IMR-90 (cell line): ENCODE results near the gene COL27A1. TPM values are rescaled to one million over a fixed set of nuclear protein-coding genes. Genes with fewer than 3 reads are reported as not detected.

Experiments used
- ATAC-seq: fragments of 200-7000 bp; cut with Tn5 transposase; 2 replicates; pipeline ENCODE4 v1.9.1; 2020; ENCODE audit warnings: low read depth, mild to moderate bottlenecking, moderate library complexity
- BruUV-seq: library from RNA; stranded (reverse); fragments of 400-500 nt; replicated peaks from 2 replicates; lab custom pipeline; 2021; lab: Mats Ljungman, UMichigan
- CTCF ChIA-PET: fragments of 300-600 bp; formaldehyde crosslinking; extraction: SDS; loops from one replicate; lab custom pipeline; 2021; ENCODE audit warnings: antibody characterized with exemption; lab: Yijun Ruan, JAX
- POLR2A ChIA-PET: fragments of 300-600 bp; sonication (Branson Sonifier 250); formaldehyde crosslinking; loops from one replicate; lab custom pipeline; 2022; ENCODE audit warnings: antibody characterized with exemption; ENCODE audit not compliant: unreplicated experiment; lab: Charles Lee
- DNase-seq: peaks from one replicate; pipeline ENCODE4 v3.0.0; 2013
- H2AFZ ChIP-seq: replicated peaks from 2 replicates; pipeline ENCODE3; 2013; ENCODE audit warnings: low read length, mild to moderate bottlenecking; ENCODE audit not compliant: poor library complexity
- H2AK5ac ChIP-seq: 2 replicates; pipeline ENCODE4 v1.6.1; 2013; ENCODE audit warnings: low read depth, low read length, inconsistent platforms
- H2AK9ac ChIP-seq: replicated peaks from 2 replicates; pipeline ENCODE3; 2013; ENCODE audit warnings: mild to moderate bottlenecking, low read depth, low read length, moderate library complexity; ENCODE audit not compliant: poor library complexity
- H2BK120ac ChIP-seq: 2 replicates; pipeline ENCODE4 v1.6.1; 2013; ENCODE audit warnings: low read depth, low read length, inconsistent platforms
- H2BK15ac ChIP-seq: 3 replicates; pipeline ENCODE4 v1.6.1; 2013; ENCODE audit warnings: low read depth, low read length, inconsistent platforms
- H2BK20ac ChIP-seq: 2 replicates; pipeline ENCODE4 v1.6.1; 2013; ENCODE audit warnings: low read depth, mild to moderate bottlenecking, inconsistent platforms, low read length, moderate library complexity
- H2BK5ac ChIP-seq: 2 replicates; pipeline ENCODE4 v1.6.1; 2013; ENCODE audit warnings: mild to moderate bottlenecking, low read depth, low read length, inconsistent platforms; ENCODE audit not compliant: poor library complexity, severe bottlenecking
- H3K14ac ChIP-seq: replicated peaks from 2 replicates; pipeline ENCODE4 v1.6.1; 2013; ENCODE audit warnings: low read depth, low read length, inconsistent platforms
- H3K18ac ChIP-seq: 2 replicates; pipeline ENCODE4 v1.6.1; 2013; ENCODE audit warnings: low read depth, low read length, control low read depth
- H3K23ac ChIP-seq: 2 replicates; pipeline ENCODE4 v1.6.1; 2013; ENCODE audit warnings: low read depth, low read length, inconsistent platforms
- H3K27ac ChIP-seq: 2 replicates; pipeline ENCODE4 v1.5.1; 2013; ENCODE audit warnings: mild to moderate bottlenecking, control low read depth, low read length; ENCODE audit not compliant: insufficient read depth
- H3K27me3 ChIP-seq: 2 replicates; pipeline ENCODE4 v1.6.1; 2013; ENCODE audit warnings: low read length; ENCODE audit not compliant: control insufficient read depth, insufficient read depth
- H3K36me3 ChIP-seq: 2 replicates; pipeline ENCODE4 v1.6.1; 2013; ENCODE audit warnings: low read length, mixed read lengths; ENCODE audit not compliant: control insufficient read depth, insufficient read depth
- H3K4ac ChIP-seq: 2 replicates; pipeline ENCODE4 v1.6.1; 2013; ENCODE audit warnings: low read depth, low read length, inconsistent platforms
- H3K4me1 ChIP-seq: 2 replicates; pipeline ENCODE4 v1.6.1; 2013; ENCODE audit warnings: low read length, mixed read lengths; ENCODE audit not compliant: control insufficient read depth, insufficient read depth
- H3K4me2 ChIP-seq: 2 replicates; pipeline ENCODE4 v1.6.1; 2013; ENCODE audit warnings: low read depth, mild to moderate bottlenecking, control low read depth, low read length, moderate library complexity
- H3K4me3 ChIP-seq: 2 replicates; pipeline ENCODE4 v1.5.1; 2013; ENCODE audit warnings: low read depth, mild to moderate bottlenecking, control low read depth, low read length, moderate library complexity; ENCODE audit not compliant: insufficient read depth
- H3K56ac ChIP-seq: 2 replicates; pipeline ENCODE4 v1.6.1; 2013; ENCODE audit warnings: low read length, inconsistent platforms; ENCODE audit not compliant: insufficient read depth; ENCODE audit errors: extremely low read depth
- H3K79me1 ChIP-seq, 2 experiments: 2 replicates each; pipeline ENCODE4 v1.6.1; 2013; ENCODE audit warnings: low read length in 2 of 2, inconsistent platforms in 1 of 2, low read depth in 1 of 2
- H3K9ac ChIP-seq: 2 replicates; pipeline ENCODE4 v1.6.1; 2013; ENCODE audit warnings: low read depth, low read length, control low read depth
- H3K9me1 ChIP-seq: 2 replicates; pipeline ENCODE4 v1.6.1; 2013; ENCODE audit warnings: low read length, inconsistent platforms; ENCODE audit not compliant: insufficient read depth
- H3K9me3 ChIP-seq: 2 replicates; pipeline ENCODE4 v1.6.1; 2013; ENCODE audit warnings: low read length; ENCODE audit not compliant: control insufficient read depth, insufficient read depth
- H4K20me1 ChIP-seq: 2 replicates; pipeline ENCODE4 v1.6.1; 2013; ENCODE audit warnings: low read length, inconsistent platforms; ENCODE audit not compliant: insufficient read depth
- H4K5ac ChIP-seq: 2 replicates; pipeline ENCODE4 v1.6.1; 2013; ENCODE audit warnings: mild to moderate bottlenecking, low read depth, low read length, control low read depth
- H4K8ac ChIP-seq, 2 experiments: 2 replicates each; pipeline ENCODE4 v1.6.1; 2013; ENCODE audit warnings: low read depth in 2 of 2, low read length in 2 of 2, control low read depth in 1 of 2, inconsistent platforms in 1 of 2
- H4K91ac ChIP-seq: 2 replicates; pipeline ENCODE4 v1.6.1; 2013; ENCODE audit warnings: low read depth, low read length, inconsistent platforms; ENCODE audit not compliant: insufficient read depth
- BHLHE40 ChIP-seq: fragments of 150-350 bp; IDR thresholded peaks from 2 replicates; pipeline ENCODE4 v1.6.1; 2016; ENCODE audit warnings: mild to moderate bottlenecking, low read depth, low read length
- CEBPB ChIP-seq: IDR thresholded peaks from 2 replicates; pipeline ENCODE4 v1.6.1; 2012; ENCODE audit warnings: low read depth, low read length, improper control_type of control experiment
- CHD1 ChIP-seq: IDR thresholded peaks from 2 replicates; pipeline ENCODE4 v1.6.1; 2012; ENCODE audit warnings: low read depth, low read length, improper control_type of control experiment
- FOS ChIP-seq: fragments of 150-350 bp; IDR thresholded peaks from 2 replicates; pipeline ENCODE4 v1.6.1; 2016; ENCODE audit warnings: low read depth, low read length
- MAFK ChIP-seq: IDR thresholded peaks from 2 replicates; pipeline ENCODE4 v1.6.1; 2012; ENCODE audit warnings: low read depth, low read length, improper control_type of control experiment
- MAZ ChIP-seq: IDR thresholded peaks from 2 replicates; pipeline ENCODE4 v1.6.1; 2012; ENCODE audit warnings: low read depth, mild to moderate bottlenecking, low read length, improper control_type of control experiment, moderate library complexity, borderline replicate concordance
- MXI1 ChIP-seq: IDR thresholded peaks from 2 replicates; pipeline ENCODE4 v1.6.1; 2012; ENCODE audit warnings: low read depth, mild to moderate bottlenecking, low read length, moderate library complexity, borderline replicate concordance
- NFE2L2 ChIP-seq: fragments of 150-350 bp; IDR thresholded peaks from 2 replicates; pipeline ENCODE4 v1.6.1; 2016; ENCODE audit warnings: low read depth, mild to moderate bottlenecking, low read length
- POLR2A ChIP-seq: IDR thresholded peaks from 2 replicates; pipeline ENCODE4 v1.6.1; 2012; ENCODE audit warnings: mild to moderate bottlenecking, low read depth, low read length
- RAD21 ChIP-seq: IDR thresholded peaks from 2 replicates; pipeline ENCODE4 v1.6.1; 2012; ENCODE audit warnings: low read length, improper control_type of control experiment
- RCOR1 ChIP-seq: IDR thresholded peaks from 2 replicates; pipeline ENCODE4 v1.6.1; 2012; ENCODE audit warnings: mild to moderate bottlenecking, low read length, improper control_type of control experiment; ENCODE audit not compliant: insufficient replicate concordance
- RFX5 ChIP-seq: IDR thresholded peaks from 2 replicates; pipeline ENCODE4 v1.8.0; 2012; ENCODE audit warnings: low read depth, mild to moderate bottlenecking, low read length, moderate library complexity
- SMC3 ChIP-seq: fragments of 150-350 bp; IDR thresholded peaks from 2 replicates; pipeline ENCODE4 v1.6.1; 2016; ENCODE audit warnings: low read depth, mild to moderate bottlenecking, antibody characterized with exemption, low read length, moderate library complexity
- WGBS, 2 experiments: methylation state at CpG; one replicate each; pipeline versions ENCODE4 v1.1.5 to v1.1.7; 2013; ENCODE audit warnings: missing lambda C conversion rate in 2 of 2; ENCODE audit not compliant: insufficient read length in 1 of 2; ENCODE audit errors: extremely low coverage in 2 of 2; 5-methylcytosine and 5-hydroxymethylcytosine counted together
- dilution Hi-C: fragments of 300-500 bp; cut with HindIII; formaldehyde crosslinking; loops from one replicate; pipeline ENCODE4 v1.14.3; 2018; ENCODE audit warnings: low sequenced_read_pairs; ENCODE audit not compliant: unreplicated experiment
- in situ Hi-C: fragments of 300-500 bp; cut with MboI; formaldehyde crosslinking; loops from 3 replicates; pipeline ENCODE4 v1.14.3; 2019; ENCODE audit warnings: low sequenced_read_pairs, inconsistent platforms, mixed read lengths
- intact Hi-C: fragments of 100-400 bp; cut with micrococcal nuclease; formaldehyde crosslinking; loops from 2 replicates; pipeline ENCODE4 v1.10.0; 2022
- polyA plus RNA-seq, 3 experiments: library from polyadenylated mRNA; depleted of rRNA; stranded (reverse); fragments of >200 nt; gene quantifications; 2 replicates each; pipeline ENCODE4 v1.2.3, GENCODE V29; 2012; ENCODE audit warnings: low replicate concordance in 1 of 3
- total RNA-seq: library from RNA; depleted of rRNA; stranded (reverse); fragments of >200 nt; gene quantifications from 2 replicates; pipeline ENCODE4 v1.2.3, GENCODE V29; 2012
- TF ChIP-seq, protein P1 (sequence below): conservative IDR thresholded peaks from 2 replicates; pipeline ENCODE4 v1.5.1; 2012; ENCODE audit warnings: mild to moderate bottlenecking, low read depth, low read length, improper control_type of control experiment
- TF ChIP-seq, protein P2 (sequence below): fragments of 150-350 bp; IDR thresholded peaks from 2 replicates; pipeline ENCODE4 v1.6.1; 2016; ENCODE audit warnings: low read depth, mild to moderate bottlenecking, low read length, moderate library complexity, borderline replicate concordance

Gene COL27A1
- total and polyA plus RNA-seq, 2 of the 4 experiments (the other 2 are of a cell fraction): 3.2 to 18.3 TPM

- Histone ChIP-seq H2BK15ac (no peak overlapping the region), H3K79me1 (no peaks in the 10 kb centered on the region), H3K56ac (no peak overlapping the region), H3K27me3 (peaks cover 70% of the 10 kb centered on the region), H3K4me2 (no peak overlapping the region), H3K9ac (no peak overlapping the region), H3K4ac (no peak overlapping the region), H2BK5ac (peak overlapping the region; percentile 62), H4K8ac (no peak overlapping the region), H2BK20ac (no peak overlapping the region), H2BK120ac (no peak overlapping the region), H2AK5ac (no peak overlapping the region), H3K4me1 (no peaks in the 10 kb centered on the region), H4K91ac (no peak overlapping the region), H3K9me1 (no peaks in the 10 kb centered on the region), H2AFZ (peak overlapping the region; percentile 7), H3K14ac (no peak overlapping the region), H2AK9ac (no peak overlapping the region), H3K9me3 (peaks cover 8% of the 10 kb centered on the region), H4K5ac (no peak overlapping the region), H3K18ac (no peak overlapping the region), H3K4me3 (no peak overlapping the region), H3K36me3 (no peaks in the 10 kb centered on the region), H4K20me1 (no peaks in the 10 kb centered on the region), H3K27ac (no peak overlapping the region), H3K23ac (no peak overlapping the region)
- ChIA-PET POLR2A (no interaction called here), CTCF (no interaction called here)
- dilution Hi-C loops (no loop called here), in situ Hi-C loops (no loop called here), intact Hi-C loops (no loop called here)
- DNase-seq: no peak
- no peak for ATAC-seq
- BruUV-seq: no TSS peak
- TF ChIP-seq MAFK (no peak), RFX5 (no peak), POLR2A (no peak), NFE2L2 (no peak), BHLHE40 (no peak), CHD1 (no peak), CEBPB (no peak), SMC3 (no peak), MXI1 (no peak), MAZ (no peak), RCOR1 (no peak), RAD21 (no peak), FOS (no peak)
- TF ChIP-seq, protein P1, sequence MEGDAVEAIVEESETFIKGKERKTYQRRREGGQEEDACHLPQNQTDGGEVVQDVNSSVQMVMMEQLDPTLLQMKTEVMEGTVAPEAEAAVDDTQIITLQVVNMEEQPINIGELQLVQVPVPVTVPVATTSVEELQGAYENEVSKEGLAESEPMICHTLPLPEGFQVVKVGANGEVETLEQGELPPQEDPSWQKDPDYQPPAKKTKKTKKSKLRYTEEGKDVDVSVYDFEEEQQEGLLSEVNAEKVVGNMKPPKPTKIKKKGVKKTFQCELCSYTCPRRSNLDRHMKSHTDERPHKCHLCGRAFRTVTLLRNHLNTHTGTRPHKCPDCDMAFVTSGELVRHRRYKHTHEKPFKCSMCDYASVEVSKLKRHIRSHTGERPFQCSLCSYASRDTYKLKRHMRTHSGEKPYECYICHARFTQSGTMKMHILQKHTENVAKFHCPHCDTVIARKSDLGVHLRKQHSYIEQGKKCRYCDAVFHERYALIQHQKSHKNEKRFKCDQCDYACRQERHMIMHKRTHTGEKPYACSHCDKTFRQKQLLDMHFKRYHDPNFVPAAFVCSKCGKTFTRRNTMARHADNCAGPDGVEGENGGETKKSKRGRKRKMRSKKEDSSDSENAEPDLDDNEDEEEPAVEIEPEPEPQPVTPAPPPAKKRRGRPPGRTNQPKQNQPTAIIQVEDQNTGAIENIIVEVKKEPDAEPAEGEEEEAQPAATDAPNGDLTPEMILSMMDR: no peak
- TF ChIP-seq, protein P2, sequence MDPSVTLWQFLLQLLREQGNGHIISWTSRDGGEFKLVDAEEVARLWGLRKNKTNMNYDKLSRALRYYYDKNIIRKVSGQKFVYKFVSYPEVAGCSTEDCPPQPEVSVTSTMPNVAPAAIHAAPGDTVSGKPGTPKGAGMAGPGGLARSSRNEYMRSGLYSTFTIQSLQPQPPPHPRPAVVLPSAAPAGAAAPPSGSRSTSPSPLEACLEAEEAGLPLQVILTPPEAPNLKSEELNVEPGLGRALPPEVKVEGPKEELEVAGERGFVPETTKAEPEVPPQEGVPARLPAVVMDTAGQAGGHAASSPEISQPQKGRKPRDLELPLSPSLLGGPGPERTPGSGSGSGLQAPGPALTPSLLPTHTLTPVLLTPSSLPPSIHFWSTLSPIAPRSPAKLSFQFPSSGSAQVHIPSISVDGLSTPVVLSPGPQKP: no peak
- WGBS, 2 experiments: 33% methylated on average over 3 of the region's 5 CpGs; no CpG with 5 or more reads in 1 of the 2 experiments
Measured at GRCh38 chr9:114134827-114135396, 20.4 kb upstream of the COL27A1 start.
